K562 (cell line): ENCODE data around the gene NIFK. TPM values are rescaled to one million over a fixed set of nuclear protein-coding genes. Genes with fewer than 3 reads are reported as not detected.

Experiments
- ATF7 ChIP-seq: fragments of 450-650 bp; IDR thresholded peaks from 2 replicates; pipeline ENCODE4 v1.7.1; 2014; ENCODE audit warnings: mild to moderate bottlenecking, moderate library complexity
- BACH1 ChIP-seq: fragments of 200-800 bp; sonication (Bioruptor generic); IDR thresholded peaks from 2 replicates; pipeline ENCODE4 v1.6.1; 2016; ENCODE audit warnings: missing genetic modification characterization, missing compliant biosample characterization
- CC2D1A ChIP-seq: fragments of 450-650 bp; IDR thresholded peaks from 2 replicates; pipeline ENCODE4 v1.6.1; 2017; ENCODE audit warnings: mild to moderate bottlenecking
- CCAR2 ChIP-seq: fragments of 200-400 bp; formaldehyde crosslinking; IDR thresholded peaks from 2 replicates; pipeline ENCODE4 v1.6.1; 2017; ENCODE audit warnings: mild to moderate bottlenecking, low read depth, low read length
- COPS2 ChIP-seq: fragments of 450-650 bp; conservative IDR thresholded peaks from 2 replicates; pipeline ENCODE4 v1.6.1; 2016; ENCODE audit warnings: mild to moderate bottlenecking, moderate library complexity
- DACH1 ChIP-seq: fragments of 450-650 bp; IDR thresholded peaks from 2 replicates; pipeline ENCODE4 v1.6.1; 2018; ENCODE audit not compliant: partially characterized antibody
- EGR1 ChIP-seq: fragments of 450-650 bp; conservative IDR thresholded peaks from 2 replicates; pipeline ENCODE4 v1.6.1; 2017; ENCODE audit warnings: mild to moderate bottlenecking
- ELF1 ChIP-seq: fragments of 200-800 bp; sonication (Bioruptor generic); IDR thresholded peaks from 2 replicates; pipeline ENCODE4 v1.6.1; 2016; ENCODE audit warnings: missing genetic modification characterization, missing compliant biosample characterization
- EP400 ChIP-seq: fragments of 450-650 bp; IDR thresholded peaks from 2 replicates; pipeline ENCODE4 v1.6.1; 2017; ENCODE audit warnings: antibody characterized with exemption, mild to moderate bottlenecking, moderate library complexity
- FOXP1 ChIP-seq: sonication (generic); formaldehyde crosslinking; IDR thresholded peaks from 2 replicates; pipeline ENCODE4 v1.8.0; 2022; ENCODE audit warnings: mild to moderate bottlenecking, missing genetic modification reagents
- HLTF ChIP-seq: fragments of 450-650 bp; IDR thresholded peaks from 2 replicates; pipeline ENCODE4 v1.6.1; 2016
- ILF3 ChIP-seq: fragments of 450-650 bp; IDR thresholded peaks from 2 replicates; pipeline ENCODE4 v1.6.1; 2018; ENCODE audit warnings: antibody characterized with exemption, mild to moderate bottlenecking, moderate library complexity, borderline replicate concordance
- KLF6 ChIP-seq: fragments of 250-450 bp; sonication (Bioruptor Pico); IDR thresholded peaks from 2 replicates; pipeline ENCODE4 v1.4.0; 2020; ENCODE audit warnings: mild to moderate bottlenecking, moderate library complexity, borderline replicate concordance
- MAFK ChIP-seq: IDR thresholded peaks from 2 replicates; pipeline ENCODE4 v1.6.1; 2011; ENCODE audit warnings: low read length, improper control_type of control experiment
- MBD2 ChIP-seq: sonication (generic); IDR thresholded peaks from 2 replicates; pipeline ENCODE4 v1.6.1; 2016; ENCODE audit warnings: low read depth, borderline replicate concordance
- MCM7 ChIP-seq, 2 experiments: fragments of 450-650 bp; IDR thresholded peaks; 2 replicates each; pipeline ENCODE4 v1.6.1; 2016 to 2018
- MITF ChIP-seq: IDR thresholded peaks from 2 replicates; pipeline ENCODE4 v1.6.1; 2014; ENCODE audit warnings: antibody characterized with exemption
- MYC ChIP-seq, 2 experiments: fragments of 250-450 bp in 1 of 2; sonication (Bioruptor Pico) in 1 of 2; IDR thresholded peaks; 2 replicates each; pipeline versions ENCODE4 v1.5.1 to v1.6.1; 2012 to 2021; ENCODE audit warnings: low read depth in 2 of 2, borderline replicate concordance in 1 of 2, improper control_type of control experiment in 1 of 2, low read length in 1 of 2, mild to moderate bottlenecking in 1 of 2, moderate library complexity in 1 of 2
- NONO ChIP-seq, 2 experiments: fragments of 200-400 bp in 1 of 2; fragments of 450-650 bp in 1 of 2; formaldehyde crosslinking in 1 of 2; IDR thresholded peaks; 2 replicates each; pipeline ENCODE4 v1.6.1; 2017; ENCODE audit warnings: low read depth in 2 of 2, mild to moderate bottlenecking in 2 of 2, moderate library complexity in 2 of 2, low read length in 1 of 2
- PHF20 ChIP-seq: fragments of 450-650 bp; IDR thresholded peaks from 2 replicates; pipeline ENCODE4 v1.6.1; 2018; ENCODE audit not compliant: partially characterized antibody
- RAD51 ChIP-seq: fragments of 450-650 bp; IDR thresholded peaks from 2 replicates; pipeline ENCODE4 v1.7.1; 2016; ENCODE audit warnings: low read depth, mild to moderate bottlenecking, borderline replicate concordance
- RBM25 ChIP-seq: fragments of 200-400 bp; formaldehyde crosslinking; IDR thresholded peaks from 2 replicates; pipeline ENCODE4 v1.6.1; 2018; ENCODE audit warnings: low read length, low read depth, moderate library complexity; ENCODE audit not compliant: severe bottlenecking
- ZNF143 ChIP-seq: sonication (generic); formaldehyde crosslinking; IDR thresholded peaks from 2 replicates; pipeline ENCODE4 v1.9.0; 2022; ENCODE audit warnings: mild to moderate bottlenecking, missing genetic modification reagents
- ZNF3 ChIP-seq: fragments of 250-450 bp; sonication (Bioruptor Pico); IDR thresholded peaks from 2 replicates; pipeline ENCODE4 v1.5.0; 2021; ENCODE audit warnings: mild to moderate bottlenecking, moderate library complexity
- ZNF583 ChIP-seq: fragments of 250-450 bp; sonication (Bioruptor Pico); IDR thresholded peaks from 2 replicates; pipeline ENCODE4 v1.4.0; 2020
- polyA plus RNA-seq, 8 experiments: library from polyadenylated mRNA; depleted of rRNA in 4 of 8; stranded (reverse) in 5 of 8; unstranded in 3 of 8; fragments of >200 nt; fragmentation: Nextera tagmentation in 2 of 8; fragmentation: Illumina TruSeq in 1 of 8; extraction: Ambion mirVana in 2 of 8; extraction: Trizol in 1 of 8; gene quantifications; 2 replicates each; pipeline versions ENCODE4 v1.2.1 to v1.2.3, GENCODE V29; 2011 to 2014; ENCODE audit warnings: inconsistent platforms in 1 of 8, missing spikeins in 1 of 8
- total RNA-seq, 7 experiments: library from RNA; depleted of rRNA in 6 of 7; stranded (reverse); fragments of >200 nt in 6 of 7; fragmentation: Illumina TruSeq in 2 of 7; extraction: Trizol in 2 of 7; gene quantifications; 2 replicates each; pipeline versions ENCODE4 v1.2.1 to v1.2.3, GENCODE V29; 2011 to 2021; ENCODE audit warnings: low replicate concordance in 1 of 7
- TF ChIP-seq, protein P1 (sequence below): fragments of 450-650 bp; conservative IDR thresholded peaks from 2 replicates; pipeline ENCODE4 v1.6.1; 2016; ENCODE audit warnings: missing genetic modification characterization, low read depth, mild to moderate bottlenecking, missing compliant biosample characterization, moderate library complexity
- TF ChIP-seq, protein P2 (sequence below): sonication (generic); formaldehyde crosslinking; IDR thresholded peaks from 2 replicates; pipeline ENCODE4 v1.8.0; 2023; ENCODE audit warnings: mild to moderate bottlenecking, missing genetic modification reagents

Gene NIFK
- total and polyA plus RNA-seq, 9 of the 15 experiments (the other 6 are each of a cell fraction or from before 2014, with no cell fraction given) = 60.2 to 426 (median 183) TPM

GRCh38 chr2:121755237-121756111 lies 18.8 kb upstream of the NIFK start, which contains the start of gene TSN (continued):
- TF ChIP-seq MAFK = 0 out of 2 replicates have a peak, but pooled peaks have one; percentile 3
- 0 out of 2 replicates have a peak, but pooled peaks have one; percentile 7 for TF ChIP-seq KLF6
- peak in 1 of 2 experiments; percentile 51; a peak in 1 of 4 replicates for TF ChIP-seq NONO (IDR thresholded peaks at IDR 0.05; ENCODE audit: low read depth in 2 of 2, low read length in 1 of 2)
- peak; percentile 84 for TF ChIP-seq ATF7
- TF ChIP-seq, protein P1, sequence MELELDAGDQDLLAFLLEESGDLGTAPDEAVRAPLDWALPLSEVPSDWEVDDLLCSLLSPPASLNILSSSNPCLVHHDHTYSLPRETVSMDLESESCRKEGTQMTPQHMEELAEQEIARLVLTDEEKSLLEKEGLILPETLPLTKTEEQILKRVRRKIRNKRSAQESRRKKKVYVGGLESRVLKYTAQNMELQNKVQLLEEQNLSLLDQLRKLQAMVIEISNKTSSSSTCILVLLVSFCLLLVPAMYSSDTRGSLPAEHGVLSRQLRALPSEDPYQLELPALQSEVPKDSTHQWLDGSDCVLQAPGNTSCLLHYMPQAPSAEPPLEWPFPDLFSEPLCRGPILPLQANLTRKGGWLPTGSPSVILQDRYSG (tag) = 0 out of 2 replicates have a peak, but pooled peaks have one; percentile 38
- no peak for TF ChIP-seq CC2D1A
- TF ChIP-seq RAD51 = peak; percentile 84
- TF ChIP-seq MYC (IDR thresholded peaks at IDR 0.05; ENCODE audit: low read depth, low read length) = peak; percentile 98
- TF ChIP-seq MYC (CRISPR knock-in tag; IDR thresholded peaks at IDR 0.05; ENCODE audit: borderline replicate concordance, low read depth) = peak; percentile 78
- TF ChIP-seq HLTF = 0 out of 2 replicates have a peak, but pooled peaks have one; percentile 45
- peak; percentile 79; the same call in 1 of the 2 replicates for TF ChIP-seq MBD2
- TF ChIP-seq EP400 = peak; percentile 99
- peak; percentile 99 for TF ChIP-seq PHF20
- TF ChIP-seq, protein P2, sequence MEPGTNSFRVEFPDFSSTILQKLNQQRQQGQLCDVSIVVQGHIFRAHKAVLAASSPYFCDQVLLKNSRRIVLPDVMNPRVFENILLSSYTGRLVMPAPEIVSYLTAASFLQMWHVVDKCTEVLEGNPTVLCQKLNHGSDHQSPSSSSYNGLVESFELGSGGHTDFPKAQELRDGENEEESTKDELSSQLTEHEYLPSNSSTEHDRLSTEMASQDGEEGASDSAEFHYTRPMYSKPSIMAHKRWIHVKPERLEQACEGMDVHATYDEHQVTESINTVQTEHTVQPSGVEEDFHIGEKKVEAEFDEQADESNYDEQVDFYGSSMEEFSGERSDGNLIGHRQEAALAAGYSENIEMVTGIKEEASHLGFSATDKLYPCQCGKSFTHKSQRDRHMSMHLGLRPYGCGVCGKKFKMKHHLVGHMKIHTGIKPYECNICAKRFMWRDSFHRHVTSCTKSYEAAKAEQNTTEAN (CRISPR knock-in tag) = no peak
- peak; percentile 96 for TF ChIP-seq DACH1
- TF ChIP-seq MCM7 (IDR thresholded peaks at IDR 0.05) = no peak
- TF ChIP-seq ELF1 (tag) = 0 out of 2 replicates have a peak, but pooled peaks have one; percentile 58
- no peak for TF ChIP-seq ILF3
- TF ChIP-seq BACH1 (tag) = no peak
- no peak for TF ChIP-seq RBM25
- TF ChIP-seq MITF = no peak
- no peak for TF ChIP-seq ZNF3 (CRISPR knock-in tag)
- TF ChIP-seq COPS2 = no peak
- TF ChIP-seq CCAR2 = no peak
- peak; percentile 90 for TF ChIP-seq EGR1
- peak; percentile 70 for TF ChIP-seq FOXP1 (CRISPR knock-in tag)
- no peak for TF ChIP-seq ZNF583 (CRISPR knock-in tag)
- no peak for TF ChIP-seq ZNF143
